ENCODE data around the gene DST.

DST gene

DNA sequence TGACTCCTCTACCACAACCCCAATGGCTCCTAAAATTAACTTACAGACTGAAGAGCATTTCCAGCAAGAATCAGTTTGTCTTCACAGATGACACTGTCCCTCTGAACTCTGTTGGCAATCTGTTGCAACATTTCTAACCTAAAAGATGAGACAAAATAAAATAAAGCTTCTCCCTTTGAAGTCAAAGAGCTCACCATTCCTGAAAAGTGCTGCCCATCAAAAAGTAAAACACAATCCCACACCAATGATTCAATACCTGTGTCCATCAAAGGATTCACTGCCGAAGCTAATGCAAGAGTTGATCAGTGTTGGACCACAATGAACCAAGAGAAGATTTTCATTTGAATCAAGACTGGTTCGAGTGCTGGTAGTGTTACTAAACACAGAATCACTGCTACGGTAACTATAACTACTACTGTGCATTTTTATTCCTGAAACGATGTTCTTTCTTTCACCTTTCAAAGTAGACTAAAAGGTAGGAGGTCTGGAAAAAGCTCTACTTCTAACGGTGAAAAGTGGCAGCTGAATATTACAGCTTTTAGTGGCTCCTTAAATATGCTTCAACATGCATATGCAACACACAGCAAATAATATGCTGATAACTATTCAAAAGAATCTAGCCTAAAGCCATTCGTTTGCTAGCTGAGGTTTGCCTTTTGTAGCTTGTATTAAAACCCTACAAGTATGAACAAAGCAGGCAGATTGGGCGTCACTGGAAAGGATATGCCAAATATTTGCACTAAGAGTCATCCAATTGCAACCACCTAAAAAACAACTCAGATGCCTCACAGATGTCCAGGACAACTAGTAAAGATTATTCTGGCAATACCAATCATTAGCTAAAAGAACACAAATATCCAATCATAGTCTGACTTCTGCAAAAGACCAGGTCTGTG, at the start of gene DST:
DST (minus strand) TSS at position 524 of the 896 bp plus-strand sequence.
- no peak for DNase-seq

- DNase-seq: no peak
Observed at GRCh38 chr6:56691814-56692213, 49.1 kb upstream of the DST start.

- DNase-seq: no peak
Observed at GRCh38 chr6:56691286-56691595, 48.6 kb upstream of the DST start.

DNA sequence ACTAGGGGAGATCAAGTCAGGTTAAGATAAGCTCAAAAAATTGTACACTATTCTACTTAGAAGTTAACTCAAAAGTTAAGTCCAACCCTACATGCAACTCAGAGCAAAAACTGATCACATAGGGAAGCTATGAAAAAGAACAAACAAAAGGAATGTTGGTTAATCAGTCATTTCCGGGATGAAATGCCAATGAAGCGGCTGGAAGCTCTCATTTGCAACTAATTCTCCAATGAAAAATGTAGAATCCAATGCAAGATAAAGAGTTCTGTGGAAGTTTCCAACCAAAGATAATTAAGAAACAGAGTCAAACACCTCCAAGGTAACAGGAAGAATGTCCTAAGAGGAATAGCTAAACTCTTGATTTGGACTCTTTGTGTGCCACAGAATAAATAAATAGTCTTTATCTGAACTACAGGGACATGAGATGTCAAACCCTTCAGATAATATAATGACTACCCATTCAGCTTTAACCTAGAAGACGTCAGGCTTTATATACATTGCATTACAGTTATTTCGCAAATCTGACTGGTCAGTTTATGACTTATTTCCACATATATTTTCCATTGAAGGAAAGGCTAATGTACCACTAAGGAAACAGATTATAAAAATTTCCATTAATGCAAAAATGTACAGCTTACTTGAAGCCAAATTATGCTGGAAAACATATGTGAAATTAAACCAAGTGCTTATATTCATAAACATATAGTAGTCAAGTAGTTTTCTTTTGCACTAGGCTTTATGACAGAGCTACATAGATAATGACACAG, 48.0 kb upstream of the DST start:
- no peak for DNase-seq

- no peak for DNase-seq
Observed at GRCh38 chr6:56689663-56690062, 47.0 kb upstream of the DST start.

DNA sequence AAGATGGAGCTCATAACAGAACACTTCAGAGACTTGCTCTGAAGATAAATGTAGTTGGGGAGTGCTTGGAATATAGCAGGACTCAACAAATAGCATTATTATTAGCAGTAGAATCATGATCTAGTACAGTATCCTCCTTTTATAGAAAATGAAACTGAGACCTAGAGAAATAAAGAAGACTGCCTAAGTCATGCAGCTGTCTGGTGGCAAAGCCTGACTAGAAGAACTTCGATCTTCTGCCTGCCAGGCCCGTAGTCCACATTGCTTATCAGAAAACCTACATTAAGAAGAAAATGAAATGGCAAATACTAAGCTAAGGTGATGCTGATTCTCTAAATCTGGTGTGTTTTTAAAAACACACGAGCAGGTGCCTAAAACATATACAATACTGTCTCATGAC, 46.4 kb upstream of the DST start:
- no peak for DNase-seq

- no peak for DNase-seq
Observed at GRCh38 chr6:56688521-56688920, 45.8 kb upstream of the DST start.

DNA sequence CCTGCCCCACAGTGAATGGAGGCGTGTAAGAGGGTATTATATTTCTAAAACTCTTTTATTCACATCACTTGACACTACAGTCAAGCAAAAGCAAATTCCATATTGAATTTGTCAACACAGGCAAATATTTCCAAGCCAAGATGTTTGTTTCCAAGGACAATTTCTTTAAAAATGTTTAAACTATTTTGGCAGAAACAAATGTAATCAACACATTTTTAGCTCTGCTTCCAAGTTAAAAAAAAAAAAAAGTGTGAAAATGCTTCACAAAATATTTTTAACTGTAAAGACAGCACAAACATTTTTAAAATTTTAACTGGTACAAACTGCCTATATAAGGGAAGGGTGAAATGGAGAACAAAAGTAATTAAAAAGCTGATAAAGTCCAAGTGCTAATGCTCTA, 44.9 kb upstream of the DST start:
- no peak for DNase-seq

- no peak for DNase-seq
Observed at GRCh38 chr6:56686429-56686828, 43.7 kb upstream of the DST start.

DNA sequence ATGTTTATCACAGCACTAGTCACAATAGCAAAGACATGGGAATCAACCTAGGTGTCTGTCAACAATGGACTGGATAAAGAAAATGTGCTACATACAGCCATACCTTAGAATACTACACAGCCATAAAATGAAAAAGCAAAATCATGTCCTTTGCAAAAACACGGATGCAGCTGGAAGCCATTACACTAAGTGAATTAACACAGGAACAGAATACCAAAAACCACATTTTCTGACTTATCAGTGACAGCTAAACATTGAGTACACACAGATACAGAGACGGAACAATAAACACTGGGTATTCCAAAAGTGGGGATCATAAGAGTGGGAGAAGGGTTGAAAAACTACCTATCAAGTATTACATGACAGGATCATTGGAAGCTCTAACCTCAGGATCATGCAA, 43.3 kb upstream of the DST start:
- no peak for DNase-seq

GRCh38 chr6:56685102-56685733, 42.5 kb upstream of the DST start:
- no peak for DNase-seq

- DNase-seq: no peak
Observed at GRCh38 chr6:56684342-56685101, 41.8 kb upstream of the DST start.

DNA sequence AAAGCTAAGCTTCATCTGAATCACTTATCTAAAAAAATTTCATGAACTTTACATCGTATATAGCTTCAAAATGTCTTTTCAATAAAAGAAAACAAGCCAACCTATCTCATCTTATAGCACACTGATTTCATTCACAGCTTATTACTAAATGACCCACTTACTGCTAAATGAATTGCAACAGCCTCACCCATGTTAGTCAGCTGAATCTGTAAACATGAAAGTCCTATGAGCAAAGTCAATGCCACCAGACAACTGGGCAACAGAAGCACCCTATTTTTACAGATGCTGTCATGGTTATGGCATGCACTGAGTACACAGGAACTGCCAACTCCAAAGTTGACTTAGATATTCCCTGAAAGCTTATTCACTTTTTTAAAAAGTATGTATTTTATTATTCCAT, 41.2 kb upstream of the DST start:
- no peak for DNase-seq

DNA sequence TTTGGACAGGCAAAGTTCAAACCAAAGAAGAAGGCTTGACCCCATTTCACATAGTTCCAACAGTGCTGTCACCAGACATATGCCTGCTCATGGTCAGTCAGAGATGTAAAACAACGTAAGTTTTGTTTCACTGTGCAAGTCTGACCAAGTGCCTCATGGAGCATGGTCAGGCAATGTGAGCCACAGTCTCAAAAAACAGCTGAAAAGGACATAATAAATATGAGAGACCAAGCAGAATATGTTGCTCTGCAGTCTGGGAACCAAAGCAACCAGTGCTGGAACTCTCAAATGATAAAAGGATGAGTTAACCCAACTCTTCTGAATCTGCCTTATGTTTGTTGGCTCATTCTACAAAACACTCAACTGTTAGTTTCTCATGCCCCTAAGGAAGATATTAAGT, 39.9 kb upstream of the DST start:
- DNase-seq: no peak

- no peak for DNase-seq
Observed at GRCh38 chr6:56677559-56677958, 34.9 kb upstream of the DST start.

DNA sequence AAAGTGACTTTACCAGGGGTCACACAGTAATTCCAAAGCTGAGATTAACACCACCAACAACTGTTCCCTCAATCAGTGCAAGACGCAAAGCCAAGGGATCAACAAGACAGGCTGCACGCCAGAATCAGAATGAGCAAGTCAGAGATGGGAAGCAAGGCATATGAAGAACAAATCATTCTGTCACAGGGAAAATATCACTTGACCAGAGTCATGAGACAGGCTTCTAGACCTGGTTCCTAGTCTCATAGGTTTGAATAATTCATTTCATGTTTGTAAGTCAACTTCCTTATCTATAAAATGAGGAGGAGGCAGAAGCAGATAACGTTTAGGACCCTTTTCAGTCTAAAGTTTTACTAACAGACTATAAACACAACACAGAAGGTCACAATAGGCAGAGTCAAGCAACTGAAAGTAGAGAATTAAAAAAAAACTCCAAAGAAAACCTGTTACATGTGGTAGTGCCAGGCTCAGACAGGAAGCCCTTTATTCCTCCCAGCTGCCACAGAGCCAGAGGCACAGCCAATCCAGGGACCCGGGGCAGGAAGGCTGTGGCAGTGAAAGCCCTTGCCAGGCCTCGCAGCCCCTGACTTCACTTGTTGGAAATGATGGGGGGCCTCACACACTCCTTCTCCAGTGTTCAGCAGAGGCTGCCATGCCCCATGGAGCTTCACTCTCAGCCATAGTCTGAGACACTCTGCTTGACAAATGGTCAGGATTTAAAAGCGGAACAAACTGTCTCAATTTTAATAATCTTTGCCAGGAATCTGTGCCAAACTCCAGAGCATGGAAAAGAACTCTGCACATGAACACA, 29.2 kb upstream of the DST start:
- no peak for DNase-seq

GRCh38 chr6:56671160-56671559, 28.5 kb upstream of the DST start:
- DNase-seq: no peak

DNA sequence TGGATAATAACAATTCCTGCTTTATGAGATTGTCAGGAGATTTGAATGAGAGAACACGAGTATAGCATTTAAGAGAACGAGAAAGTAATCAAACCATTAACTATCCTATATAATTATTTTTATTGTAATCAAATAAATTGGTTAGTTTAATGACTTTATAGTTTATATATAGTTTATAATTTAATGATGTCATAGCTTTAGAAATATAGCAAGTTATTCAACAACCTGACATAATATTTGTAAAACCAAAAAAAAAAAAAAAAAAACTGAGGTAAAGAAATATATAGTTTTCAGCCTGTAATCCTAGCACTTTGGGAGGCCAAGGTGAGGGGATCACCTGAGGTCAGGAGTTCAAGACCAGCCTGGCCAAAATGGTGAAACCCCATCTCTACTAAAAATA, 26.4 kb upstream of the DST start:
- DNase-seq: no peak

DNA sequence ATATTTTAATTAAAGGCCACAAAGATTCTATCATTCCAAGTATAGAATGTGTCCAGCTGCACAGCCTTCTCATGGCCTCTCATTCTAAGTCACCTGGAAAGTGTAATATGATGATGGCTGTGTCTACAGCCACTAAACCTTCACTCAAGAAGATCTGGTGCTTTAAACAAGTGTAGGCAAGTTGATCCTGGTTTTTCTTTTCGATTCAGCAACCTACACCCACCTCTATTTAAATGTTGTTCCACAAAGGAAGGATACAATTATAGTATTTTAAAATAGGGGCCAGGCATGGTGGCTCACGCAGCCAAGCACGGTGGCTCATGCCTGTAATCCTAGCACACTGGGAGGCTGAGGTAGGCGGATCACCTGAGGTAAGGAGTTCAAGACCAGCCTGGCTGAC, 25.5 kb upstream of the DST start:
- no peak for DNase-seq

DNA sequence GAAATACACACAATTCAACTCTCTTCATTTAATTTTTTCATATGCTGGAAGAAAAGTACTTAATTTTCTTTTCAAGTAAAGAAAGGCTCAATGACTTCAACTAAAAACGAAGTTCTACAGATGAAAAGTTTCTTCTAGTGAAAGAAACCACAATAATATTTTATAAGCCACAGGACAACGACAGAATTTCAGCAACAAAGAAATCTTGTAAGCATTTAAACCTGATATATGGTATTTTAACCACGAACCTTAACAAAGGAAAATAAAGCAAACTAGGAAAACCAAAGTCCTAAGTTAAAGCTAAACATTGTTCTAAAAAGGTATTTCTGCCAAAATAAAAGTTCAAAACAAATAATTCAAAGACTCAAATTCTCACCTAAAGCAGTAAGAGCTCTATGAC, 24.6 kb upstream of the DST start:
- DNase-seq: no peak

DNA sequence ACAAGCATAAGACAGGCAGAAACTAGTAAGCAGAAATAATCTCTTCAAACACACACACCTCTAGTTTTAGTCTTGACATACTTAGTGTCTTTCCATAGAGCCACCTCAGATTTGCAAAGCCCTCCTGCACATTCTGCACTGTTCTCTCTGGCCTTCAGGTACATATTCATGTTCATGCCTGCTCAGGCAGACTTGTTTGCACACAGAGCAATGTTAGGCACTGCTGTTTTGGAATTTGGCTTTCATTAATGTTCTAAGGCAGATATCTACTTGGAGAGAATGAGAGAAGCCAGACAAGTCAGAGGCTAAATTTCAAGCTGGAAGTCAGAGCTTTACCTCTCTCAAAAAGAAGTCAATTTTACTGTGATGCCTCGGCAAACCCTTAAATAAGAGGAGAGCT, 21.3 kb upstream of the DST start:
- no peak for DNase-seq

- DNase-seq: no peak
Observed at GRCh38 chr6:56663344-56663743, 20.7 kb upstream of the DST start.

Data from activated CD4-positive, alpha-beta T cell treated with anti-CD3 and anti-CD28 coated beads, Interleukin-2, amount 50 U/mL, for 1 hour (primary cell).